Astrocyte of the cerebellum (primary cell): ENCODE data around the gene SLC3A2.
"Not testable (repeated sequence)": the region's sequence is repeated elsewhere in the genome, so short reads cannot be mapped to it uniquely, and the experiment has no call there.

ENCODE experiments used
- DNase-seq: peaks from one replicate; pipeline ENCODE4 v3.0.0-alpha.2; 2011; ENCODE audit warnings: low read depth
- H3K4me3 ChIP-seq: 2 replicates; pipeline ENCODE4 v1.5.1; 2011; ENCODE audit warnings: mild to moderate bottlenecking, low read depth, low read length, moderate library complexity
- in situ Hi-C: cut with HindIII; loops from 2 replicates; pipeline ENCODE4 v1.10.0; 2017; ENCODE audit warnings: low sequenced_read_pairs
- TF ChIP-seq, protein P1 (sequence below): IDR thresholded peaks from 2 replicates; pipeline ENCODE4 v1.5.1; 2012; ENCODE audit warnings: low read length, low read depth, moderate library complexity, mild to moderate bottlenecking; ENCODE audit errors: missing control alignments

Gene SLC3A2

GRCh38 chr11:62839050-62839945 lies 41.4 kb upstream of the SLC3A2 start, which contains the start of gene WDR74:
WDR74 (minus strand) TSS chr11:62839590; CDS start chr11:62839570, 20 bp downstream.
- TF ChIP-seq, protein P1, sequence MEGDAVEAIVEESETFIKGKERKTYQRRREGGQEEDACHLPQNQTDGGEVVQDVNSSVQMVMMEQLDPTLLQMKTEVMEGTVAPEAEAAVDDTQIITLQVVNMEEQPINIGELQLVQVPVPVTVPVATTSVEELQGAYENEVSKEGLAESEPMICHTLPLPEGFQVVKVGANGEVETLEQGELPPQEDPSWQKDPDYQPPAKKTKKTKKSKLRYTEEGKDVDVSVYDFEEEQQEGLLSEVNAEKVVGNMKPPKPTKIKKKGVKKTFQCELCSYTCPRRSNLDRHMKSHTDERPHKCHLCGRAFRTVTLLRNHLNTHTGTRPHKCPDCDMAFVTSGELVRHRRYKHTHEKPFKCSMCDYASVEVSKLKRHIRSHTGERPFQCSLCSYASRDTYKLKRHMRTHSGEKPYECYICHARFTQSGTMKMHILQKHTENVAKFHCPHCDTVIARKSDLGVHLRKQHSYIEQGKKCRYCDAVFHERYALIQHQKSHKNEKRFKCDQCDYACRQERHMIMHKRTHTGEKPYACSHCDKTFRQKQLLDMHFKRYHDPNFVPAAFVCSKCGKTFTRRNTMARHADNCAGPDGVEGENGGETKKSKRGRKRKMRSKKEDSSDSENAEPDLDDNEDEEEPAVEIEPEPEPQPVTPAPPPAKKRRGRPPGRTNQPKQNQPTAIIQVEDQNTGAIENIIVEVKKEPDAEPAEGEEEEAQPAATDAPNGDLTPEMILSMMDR, result no peak
- peak; percentile 83 for DNase-seq
- H3K4me3 ChIP-seq, result peak within 1 kb of the TSS; percentile 95
- in situ Hi-C loops, result no loop called here

GRCh38 chr11:62840721-62841360 lies 39.9 kb upstream of the SLC3A2 start:
- in situ Hi-C loops, result not testable (repeated sequence)
- peak; percentile 45 for DNase-seq
- H3K4me3 ChIP-seq, result peak overlapping the region; percentile 95

DNA sequence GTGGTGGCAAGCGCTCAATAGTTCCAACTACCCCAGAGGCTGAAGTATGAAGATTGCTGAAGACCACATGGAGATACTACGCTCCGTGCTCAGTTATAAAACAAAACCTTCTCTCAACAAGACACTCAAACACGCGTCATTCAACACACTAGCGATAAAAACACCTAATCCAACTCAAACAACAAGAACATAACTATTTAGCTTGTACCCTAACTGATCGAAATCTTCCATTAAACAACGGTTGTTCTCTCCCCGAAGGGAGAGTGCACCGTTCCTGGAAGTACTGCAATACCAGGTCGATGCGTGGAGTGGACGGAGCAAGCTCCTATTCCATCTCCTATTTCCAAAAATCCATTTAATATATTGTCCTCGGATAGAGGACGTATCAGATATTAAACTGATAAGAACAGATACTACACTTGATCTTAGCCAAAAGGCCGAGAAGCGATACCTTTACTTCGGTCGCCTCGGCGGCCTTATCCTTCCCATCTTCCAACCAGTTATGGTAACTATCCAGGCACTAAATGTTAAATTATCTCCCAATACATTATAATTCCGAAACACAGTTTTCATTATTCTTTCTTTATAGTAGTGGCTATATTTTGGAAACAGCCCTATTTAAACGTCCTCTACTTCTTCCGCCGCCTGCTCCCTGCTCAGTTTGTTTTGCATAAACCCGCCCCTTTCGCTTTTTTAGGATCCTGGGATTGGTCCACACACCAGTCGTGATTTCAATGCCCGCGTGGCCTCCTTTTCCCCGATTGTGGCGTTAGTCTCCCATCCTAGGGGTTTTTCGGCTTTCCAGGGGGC lies 39.1 kb upstream of the SLC3A2 start:
- peak overlapping the region; percentile 95 for H3K4me3 ChIP-seq
- peak; percentile 99 for DNase-seq
- TF ChIP-seq, protein P1, result no peak
- in situ Hi-C loops, result no loop called here

- no peak for DNase-seq
Observed at GRCh38 chr11:62842171-62842741, 38.4 kb upstream of the SLC3A2 start.

GRCh38 chr11:62842891-62843290 lies 37.8 kb upstream of the SLC3A2 start:
- in situ Hi-C loops, H3K4me3 ChIP-seq, DNase-seq: not testable (repeated sequence)

More at GRCh38 chr11:62842171-62842741, 38.4 kb upstream of the SLC3A2 start:
- peak overlapping the region; percentile 26 for H3K4me3 ChIP-seq
- TF ChIP-seq, protein P1, result no peak
- in situ Hi-C loops, result no loop called here

GRCh38 chr11:62843466-62843865 lies 37.2 kb upstream of the SLC3A2 start:
- TF ChIP-seq, protein P1, result no peak
- no peak overlapping the region for H3K4me3 ChIP-seq
- no peak for DNase-seq
- in situ Hi-C loops, result no loop called here

DNA sequence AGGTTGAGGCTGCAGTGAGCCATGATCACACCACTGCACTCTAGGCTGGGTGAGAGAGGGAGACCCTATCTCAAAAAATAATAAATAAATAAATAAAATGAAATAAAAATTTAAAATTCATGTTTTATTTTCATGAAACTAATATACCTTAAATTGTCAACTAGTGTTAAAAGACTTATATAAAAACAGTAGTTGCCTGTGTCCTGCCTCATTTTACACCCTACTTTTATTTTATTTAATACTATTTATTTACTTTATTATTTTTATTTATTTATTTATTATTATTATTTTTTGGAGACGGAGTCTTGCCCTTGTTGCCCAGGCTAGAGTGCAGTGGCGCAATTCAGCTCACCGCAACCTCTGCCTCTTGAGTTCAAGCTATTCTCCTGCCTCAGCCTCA lies 36.5 kb upstream of the SLC3A2 start:
- TF ChIP-seq, protein P1, result no peak
- in situ Hi-C loops, result no loop called here
- no peak for DNase-seq

More for the DNA sequence above, 36.5 kb upstream of the SLC3A2 start:
- no peak overlapping the region for H3K4me3 ChIP-seq
